HG03439 (cell line): ENCODE measurements around the gene CYP1A1.
"Not testable (repeated sequence)": the region's sequence is repeated elsewhere in the genome, so short reads cannot be mapped to it uniquely, and the experiment has no call there.

Source experiments
- ATAC-seq: cut with Tn5 transposase; IDR thresholded peaks from one replicate; pipeline ENCODE4 v1.9.1; 2021; ENCODE audit warnings: mild to moderate bottlenecking, moderate library complexity; ENCODE audit not compliant: unreplicated experiment

CYP1A1 gene

DNA sequence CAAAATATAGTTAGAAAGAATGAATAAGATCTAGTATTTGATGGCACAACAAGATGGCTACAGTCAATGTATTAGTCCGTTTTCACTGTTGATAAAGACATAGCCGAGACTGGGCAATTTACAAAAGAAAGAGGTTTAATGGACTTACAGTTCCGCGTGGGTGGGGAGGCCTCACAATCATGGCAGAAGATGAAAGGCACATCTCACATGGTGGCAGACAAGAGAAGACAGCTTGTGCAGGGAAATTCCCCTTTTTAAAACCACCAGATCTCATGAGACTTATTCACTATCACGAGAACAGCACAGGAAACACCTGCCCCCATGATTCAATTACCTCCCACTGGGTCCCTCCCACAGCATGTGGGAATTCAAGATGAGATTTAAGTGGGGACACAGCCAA is 12.9 kb upstream of the CYP1A1 start:
- not testable (repeated sequence) for ATAC-seq

GRCh38 chr15:74735305-74735704 is 10.0 kb upstream of the CYP1A1 start:
- no peak for ATAC-seq

- ATAC-seq = no peak
These were observed 7.9 kb upstream of the CYP1A1 start for GRCh38 chr15:74733269-74733668.

DNA sequence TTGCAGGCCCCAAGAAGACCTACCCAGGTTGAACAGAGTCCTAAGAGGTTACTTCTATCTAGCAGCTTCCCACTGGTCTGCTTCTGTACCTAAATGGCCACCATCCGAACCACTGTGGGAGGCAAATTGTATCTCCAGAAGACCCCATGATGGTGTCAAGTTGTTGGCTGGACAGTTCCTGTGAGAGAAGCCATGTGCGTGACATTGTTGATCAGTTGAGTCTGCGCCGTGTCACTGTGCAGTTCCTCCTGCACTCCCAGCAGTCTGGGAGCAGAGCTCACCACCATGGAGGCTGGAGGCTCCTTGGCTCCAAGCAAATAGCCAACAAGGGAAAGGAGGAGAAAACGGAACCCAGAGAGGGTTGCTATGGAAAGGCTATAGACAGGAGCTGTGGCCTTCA is 7.5 kb upstream of the CYP1A1 start:
- ATAC-seq = no peak

- ATAC-seq = no peak
These were observed 5.4 kb upstream of the CYP1A1 start for GRCh38 chr15:74730619-74731316.

GRCh38 chr15:74729372-74729771 is 4.0 kb upstream of the CYP1A1 start:
- not testable (repeated sequence) for ATAC-seq

- ATAC-seq = not testable (repeated sequence)
These were observed 3.4 kb upstream of the CYP1A1 start for GRCh38 chr15:74728699-74729098.

DNA sequence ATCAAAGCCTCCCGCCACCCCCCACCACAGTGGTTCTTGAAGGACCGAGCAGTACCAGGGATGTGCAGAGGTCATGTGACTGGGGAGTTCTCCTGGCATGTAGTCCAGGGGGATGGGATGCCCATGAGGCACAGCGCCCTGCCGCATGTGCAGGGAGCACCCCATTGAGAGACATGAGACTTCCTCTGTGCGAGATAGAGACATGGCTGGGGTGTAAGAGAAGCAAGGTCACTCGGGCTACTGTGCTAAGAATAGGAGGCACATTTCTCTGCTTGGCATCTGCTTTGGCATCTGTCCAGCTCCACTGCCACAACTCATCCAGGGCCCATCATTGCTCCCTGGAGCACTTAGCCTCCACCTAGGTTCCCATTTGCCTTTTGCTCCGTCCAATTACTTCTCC is 2.4 kb upstream of the CYP1A1 start:
- no peak for ATAC-seq

- no peak for ATAC-seq
These were observed 1.4 kb upstream of the CYP1A1 start for GRCh38 chr15:74726774-74727164.

- ATAC-seq = no peak
These were observed 781 bp upstream of the CYP1A1 start for GRCh38 chr15:74725845-74726773.

GRCh38 chr15:74724570-74725224 is 631 bp downstream of the CYP1A1 start:
- no peak for ATAC-seq

DNA sequence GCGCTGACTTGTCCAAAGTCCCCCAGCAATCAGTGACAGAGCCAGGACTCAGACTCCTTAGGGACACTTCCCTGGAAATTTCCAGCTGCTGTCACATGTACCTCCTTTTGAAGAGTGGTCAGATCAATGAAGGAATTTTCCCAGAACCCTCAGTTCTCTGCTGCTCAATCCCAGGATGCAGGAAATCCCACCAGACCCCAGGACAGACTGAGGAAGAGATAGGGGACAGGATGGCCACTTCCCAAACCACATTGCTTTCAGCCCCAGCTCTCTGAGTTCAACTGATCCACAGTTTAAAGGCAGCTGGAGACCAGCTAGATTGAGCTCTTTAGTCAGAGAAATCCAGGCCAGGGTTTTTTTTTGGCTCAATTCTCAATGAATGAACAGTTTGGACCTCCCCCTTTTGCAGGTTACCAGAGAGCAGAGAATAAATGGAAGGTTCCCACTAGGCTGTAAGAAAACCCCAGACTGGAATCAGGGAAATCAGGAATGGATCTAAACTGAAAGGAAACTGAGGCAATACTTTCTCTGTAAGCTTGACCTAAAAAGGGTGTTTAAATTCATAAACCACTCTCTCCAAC is 1.5 kb downstream of the CYP1A1 start:
- ATAC-seq = no peak

DNA sequence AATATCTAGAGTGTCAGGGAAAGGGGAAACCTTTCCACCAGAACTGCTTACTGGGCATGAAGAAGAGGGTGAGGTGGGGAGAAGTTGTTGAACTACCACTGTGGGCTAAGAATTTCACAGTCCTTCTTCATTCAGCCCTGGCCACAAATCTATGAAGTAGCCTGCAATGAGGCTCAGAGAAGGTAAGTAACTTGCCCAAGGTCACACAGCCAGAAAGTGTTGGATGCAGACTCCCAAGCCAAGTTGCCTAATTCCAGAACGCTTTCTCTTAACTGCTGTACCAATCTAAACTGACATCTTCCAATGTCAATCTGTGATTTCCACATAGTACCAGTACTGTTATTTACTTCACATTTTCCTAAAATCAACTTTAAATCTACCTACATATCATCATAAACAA is 2.1 kb downstream of the CYP1A1 start:
- ATAC-seq = no peak

GRCh38 chr15:74722591-74722990 is 2.7 kb downstream of the CYP1A1 start:
- ATAC-seq = no peak

GRCh38 chr15:74716651-74717050 is 8.7 kb downstream of the CYP1A1 start:
- ATAC-seq = no peak

DNA sequence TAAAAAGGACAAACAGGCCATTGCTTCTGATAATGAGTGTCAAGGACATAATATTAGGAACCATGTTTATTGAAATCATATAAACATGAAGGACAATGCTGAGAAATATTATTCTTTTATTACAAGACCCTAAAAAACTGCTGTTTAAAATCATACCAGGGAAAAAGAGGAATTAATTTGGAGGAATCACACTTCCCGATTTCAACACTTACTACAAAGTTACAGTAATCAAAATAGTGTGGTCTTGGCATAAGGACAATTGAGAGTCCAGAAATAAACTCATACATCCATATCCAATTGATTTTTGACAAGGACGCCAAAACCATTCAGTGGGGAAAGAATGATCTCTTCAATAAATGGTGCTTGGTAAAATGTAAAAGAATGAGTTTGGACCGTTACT is 13.0 kb downstream of the CYP1A1 start:
- ATAC-seq = no peak

GRCh38 chr15:74710319-74711094 is 14.8 kb downstream of the CYP1A1 start:
- ATAC-seq = no peak

DNA sequence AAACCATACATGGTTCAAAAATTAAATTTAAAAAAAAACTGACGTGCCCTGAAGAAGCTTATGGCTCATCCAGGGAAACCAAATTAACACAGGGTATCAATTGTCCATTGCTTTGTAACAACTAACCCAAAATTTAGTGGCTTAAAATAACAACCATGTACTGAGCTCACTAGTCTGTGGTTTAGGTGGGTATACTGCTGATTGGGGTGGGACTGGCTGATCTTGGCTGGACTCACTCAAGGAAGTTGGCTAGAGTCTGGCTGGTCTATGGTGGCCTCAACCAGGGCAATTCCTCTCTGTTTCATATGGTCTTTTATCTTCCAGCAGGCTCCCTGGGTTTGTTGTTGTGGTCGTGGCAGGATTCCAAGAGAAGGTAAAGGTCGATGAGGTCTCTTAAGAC is 15.4 kb downstream of the CYP1A1 start:
- no peak for ATAC-seq

GRCh38 chr15:74709011-74709410 is 16.3 kb downstream of the CYP1A1 start:
- no peak for ATAC-seq

GRCh38 chr15:74696808-74697207 is 28.5 kb downstream of the CYP1A1 start:
- ATAC-seq = no peak

GRCh38 chr15:74696398-74696729 is 29.0 kb downstream of the CYP1A1 start:
- peak; percentile 8 for ATAC-seq
